SK-N-SH treated with all-trans-retinoic acid at 6 μM for 48 hours (cell line): ENCODE measurements around the gene CD3G.

ENCODE experiments used
- GLIS3 ChIP-seq: fragments of 250-450 bp; sonication (Bioruptor Pico); IDR thresholded peaks from 2 replicates; pipeline ENCODE4 v1.5.0; 2020; ENCODE audit warnings: mild to moderate bottlenecking, moderate library complexity
- ISL1 ChIP-seq: fragments of 250-450 bp; sonication (Bioruptor Pico); IDR thresholded peaks from 2 replicates; pipeline ENCODE4 v2.1.2; 2022; ENCODE audit warnings: mild to moderate bottlenecking, moderate library complexity
- PATZ1 ChIP-seq: fragments of 250-450 bp; sonication (Bioruptor Pico); IDR thresholded peaks from 2 replicates; pipeline ENCODE4 v1.8.0; 2020; ENCODE audit warnings: mild to moderate bottlenecking, moderate library complexity, borderline replicate concordance
- TCF4 ChIP-seq: fragments of 250-450 bp; sonication (Bioruptor Pico); IDR thresholded peaks from 2 replicates; pipeline ENCODE4 v1.8.0; 2021; ENCODE audit warnings: mild to moderate bottlenecking, moderate library complexity, borderline replicate concordance
- ZFP3 ChIP-seq: fragments of 250-450 bp; sonication (Bioruptor Pico); IDR thresholded peaks from 2 replicates; pipeline ENCODE4 v1.5.0; 2020; ENCODE audit warnings: mild to moderate bottlenecking, moderate library complexity
- ZFP30 ChIP-seq: fragments of 450-650 bp; formaldehyde crosslinking; IDR thresholded peaks from 2 replicates; pipeline ENCODE4 v1.5.0; 2022; ENCODE audit warnings: mild to moderate bottlenecking, moderate library complexity

GRCh38 chr11:118318581-118319336, 25.4 kb upstream of the CD3G start:
- TF ChIP-seq ZFP30 (CRISPR knock-in tag) (no peak), PATZ1 (no peak), ISL1 (CRISPR knock-in tag) (no peak), ZFP3 (CRISPR knock-in tag) (no peak), TCF4 (CRISPR knock-in tag) (no peak), GLIS3 (CRISPR knock-in tag) (no peak)
